GM10847 (cell line): ENCODE data around the gene DICER1.

Experiments used
- POLR2A ChIP-seq: IDR thresholded peaks from 2 replicates; pipeline ENCODE4 v1.6.1; 2011; ENCODE audit not compliant: insufficient read length; ENCODE audit errors: extremely low read depth

The DICER1 gene

DNA sequence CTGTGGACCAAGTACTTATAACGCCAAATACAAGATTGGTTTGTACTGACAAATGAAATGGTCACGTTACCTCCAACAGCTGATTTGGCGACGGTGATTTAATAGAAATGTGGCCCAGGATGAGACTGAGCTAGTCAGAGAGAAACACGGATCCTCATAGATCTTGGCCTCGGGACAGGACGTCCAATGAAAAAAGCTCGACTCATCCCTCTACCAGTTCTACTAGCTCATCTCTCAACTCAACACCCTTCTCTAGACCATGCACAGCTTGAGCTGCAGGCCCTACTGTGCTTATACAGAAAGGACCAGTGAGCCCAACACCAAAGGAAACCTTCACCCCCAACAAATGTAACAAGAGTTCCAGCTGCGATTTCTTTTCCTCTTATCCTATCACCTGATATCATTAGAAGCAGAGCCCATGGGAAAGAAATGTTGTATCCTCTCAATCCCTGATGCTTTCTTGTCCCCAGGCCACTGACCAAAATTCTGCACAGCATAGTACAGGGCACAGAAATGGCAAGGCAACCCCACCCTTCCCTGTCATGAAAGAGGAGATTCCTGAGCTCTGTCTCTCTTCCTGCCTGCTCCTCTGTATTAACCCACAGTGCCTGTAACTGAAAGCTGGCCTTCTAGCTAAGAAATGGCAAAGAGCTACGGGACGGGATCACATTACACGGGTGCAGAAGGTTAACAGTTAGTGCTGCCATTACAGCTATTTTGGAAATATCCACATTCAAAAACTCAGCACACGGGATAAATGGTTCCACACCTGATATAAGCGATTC is 39.2 kb downstream of the DICER1 start:
- no peak for TF ChIP-seq POLR2A

GRCh38 chr14:95113476-95113875 is 43.9 kb downstream of the DICER1 start:
- no peak for TF ChIP-seq POLR2A

- TF ChIP-seq POLR2A = no peak
These were observed 45.7 kb downstream of the DICER1 start for GRCh38 chr14:95111507-95112164.

DNA sequence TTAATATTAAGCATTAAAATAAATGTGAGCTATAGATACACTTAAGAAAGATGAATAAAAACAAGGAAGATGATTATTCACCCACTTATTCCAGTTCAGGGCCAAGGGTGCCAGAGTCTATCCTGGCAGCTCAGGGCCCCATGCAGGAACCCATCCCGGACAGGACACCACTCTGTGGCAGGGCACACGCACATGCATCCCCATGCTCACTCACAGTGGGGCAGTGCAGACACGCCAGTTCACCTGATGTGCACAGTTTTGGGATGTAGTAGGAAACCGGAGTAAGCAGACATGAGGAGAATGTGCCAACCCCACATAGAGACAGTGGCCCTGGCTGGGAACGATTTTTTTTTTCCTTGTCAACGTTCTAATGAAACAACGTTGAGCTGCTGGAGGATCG is 47.2 kb downstream of the DICER1 start:
- no peak for TF ChIP-seq POLR2A

- TF ChIP-seq POLR2A = no peak
These were observed 49.6 kb downstream of the DICER1 start for GRCh38 chr14:95107711-95108110.

- no peak for TF ChIP-seq POLR2A
These were observed 50.4 kb downstream of the DICER1 start for GRCh38 chr14:95106971-95107370.

DNA sequence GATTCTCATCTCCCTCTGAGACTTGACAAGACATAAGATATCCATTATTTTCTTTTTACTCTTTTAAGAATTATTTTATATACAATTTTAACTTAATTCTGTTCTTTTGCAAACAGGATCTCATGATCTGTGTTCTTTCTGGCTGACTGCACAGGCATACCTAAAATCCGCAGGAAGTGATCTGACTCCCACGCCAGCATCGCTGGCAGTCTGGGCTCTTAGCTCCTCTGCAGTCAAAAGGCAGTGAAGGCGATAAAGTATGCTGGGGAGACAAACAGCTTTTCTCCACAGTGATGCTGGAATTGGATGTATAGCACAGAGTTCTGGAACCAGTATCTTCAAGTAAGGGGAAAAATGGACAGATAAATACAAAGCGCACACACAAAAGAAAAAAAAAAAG is 52.4 kb downstream of the DICER1 start:
- TF ChIP-seq POLR2A = no peak

DNA sequence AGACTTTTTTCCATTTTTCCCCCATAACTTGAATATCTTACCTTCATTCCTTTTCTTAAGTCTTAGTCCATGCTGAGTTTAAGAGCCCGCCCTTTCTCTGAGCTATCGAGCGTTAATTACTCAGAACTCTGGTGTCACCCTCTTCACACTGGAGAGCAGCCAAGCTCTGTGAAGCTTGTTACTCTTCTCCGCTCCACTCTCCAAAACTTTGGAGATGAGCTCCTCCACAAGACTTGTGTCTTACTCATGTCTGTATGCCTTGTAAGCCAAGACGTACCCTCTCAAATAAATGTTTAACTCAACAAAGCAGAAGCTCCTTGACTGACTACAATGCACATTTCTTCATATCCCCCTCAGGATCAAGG is 54.7 kb downstream of the DICER1 start:
- TF ChIP-seq POLR2A = no peak

- no peak for TF ChIP-seq POLR2A
These were observed 55.3 kb downstream of the DICER1 start for GRCh38 chr14:95101736-95102679.

DNA sequence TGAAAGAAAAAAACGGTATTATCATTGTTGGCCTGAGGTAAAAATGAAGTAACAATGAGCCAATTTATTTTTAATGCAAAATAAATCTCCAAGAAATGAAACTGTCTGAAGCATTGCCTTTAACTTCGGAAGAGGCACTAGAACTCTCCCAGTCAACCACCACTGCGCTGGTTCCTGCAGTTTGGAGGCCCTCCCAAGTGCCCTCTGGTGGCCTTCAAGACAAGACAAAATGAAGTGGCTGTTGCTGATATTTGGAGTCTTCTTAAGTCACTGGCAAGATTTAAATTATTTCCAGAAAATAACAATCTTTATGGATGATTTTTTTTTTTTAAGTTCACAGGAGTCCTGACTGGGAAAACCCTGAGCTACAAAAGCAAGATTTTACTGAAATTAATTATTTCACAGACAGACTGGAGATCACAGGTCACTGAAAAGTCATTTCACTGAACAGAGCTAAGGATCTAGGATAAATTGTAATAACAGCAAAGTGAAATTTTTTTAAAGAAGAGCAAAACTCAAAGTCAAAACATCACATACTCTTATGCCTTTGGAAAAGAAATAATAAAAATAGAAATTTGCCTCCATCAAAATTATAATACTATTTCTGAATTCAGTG is 58.2 kb downstream of the DICER1 start:
- no peak for TF ChIP-seq POLR2A

DNA sequence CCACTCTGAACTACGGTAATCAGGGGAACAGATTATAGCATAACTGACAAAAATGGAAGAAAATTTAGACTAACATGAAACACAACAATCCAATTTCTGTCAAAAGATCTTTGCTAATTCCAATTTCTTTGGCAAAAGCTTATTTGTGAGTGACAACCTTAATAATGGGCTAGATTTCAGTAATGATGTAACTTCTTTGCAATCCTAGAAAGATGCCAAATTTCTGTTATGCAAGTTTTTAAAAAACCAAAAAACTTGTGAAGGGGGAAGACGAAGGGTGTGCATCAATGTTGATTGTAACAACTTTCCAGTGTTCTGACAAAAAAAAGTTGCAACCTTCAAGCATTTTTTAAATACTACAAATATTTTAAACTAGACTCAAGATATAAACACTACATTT is 59.9 kb downstream of the DICER1 start:
- no peak for TF ChIP-seq POLR2A

DNA sequence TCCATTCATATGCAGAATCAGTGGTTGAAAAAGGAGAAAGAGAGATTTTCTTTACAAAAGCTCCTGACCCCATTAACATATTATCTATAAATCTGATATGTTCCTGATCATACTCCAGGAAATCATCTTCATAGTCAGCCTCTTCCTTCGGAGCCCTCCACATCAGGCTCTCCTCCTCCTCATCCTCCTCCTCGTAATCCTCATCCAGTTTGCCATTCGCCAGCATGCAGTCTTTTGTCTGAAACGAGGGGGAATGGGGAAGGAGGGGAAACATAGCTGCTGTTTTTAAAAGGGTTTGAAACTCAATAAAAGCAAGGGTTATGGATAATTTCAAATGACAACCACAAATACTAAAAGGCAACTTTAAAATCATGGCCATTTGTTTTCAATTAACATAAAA is 60.9 kb downstream of the DICER1 start:
- TF ChIP-seq POLR2A = no peak

DNA sequence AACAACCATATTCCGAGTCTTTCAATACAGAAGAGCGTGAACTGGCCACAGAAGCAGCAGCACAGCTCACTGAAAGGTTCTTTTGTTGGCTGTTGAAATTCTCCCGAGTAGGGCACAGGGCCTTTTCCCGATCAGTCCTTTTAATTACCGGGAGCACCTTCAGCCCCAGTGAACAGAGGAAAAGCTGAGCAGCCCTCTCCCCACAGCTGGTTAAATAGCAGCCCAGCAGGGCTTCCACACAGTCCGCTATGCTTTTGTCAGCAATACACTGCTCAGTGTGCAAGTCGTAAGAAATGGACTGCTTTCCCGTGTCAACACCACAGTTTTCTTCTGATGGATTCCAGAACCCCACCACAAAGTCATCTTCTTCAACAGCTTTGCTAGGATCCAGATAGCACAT is 61.3 kb downstream of the DICER1 start:
- no peak for TF ChIP-seq POLR2A

DNA sequence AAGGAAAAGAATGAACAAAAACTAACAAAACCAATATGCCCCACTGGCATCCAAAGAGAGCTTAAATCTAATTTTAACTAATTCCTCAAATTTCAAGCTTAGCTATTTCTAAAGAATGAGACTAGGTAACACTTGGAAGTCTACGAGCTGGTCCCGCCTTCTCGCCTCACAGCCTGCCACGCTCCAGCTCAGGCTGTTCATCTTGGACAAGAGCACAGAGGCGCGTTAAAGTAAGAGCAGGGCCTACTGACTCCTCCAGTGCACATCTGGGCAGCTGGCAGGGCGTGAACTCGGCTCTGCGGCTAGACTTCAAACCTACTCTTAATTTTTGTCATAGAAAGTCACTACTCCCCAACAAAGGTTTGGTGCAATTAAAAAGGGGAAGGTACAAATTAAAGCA is 64.6 kb downstream of the DICER1 start:
- no peak for TF ChIP-seq POLR2A

DNA sequence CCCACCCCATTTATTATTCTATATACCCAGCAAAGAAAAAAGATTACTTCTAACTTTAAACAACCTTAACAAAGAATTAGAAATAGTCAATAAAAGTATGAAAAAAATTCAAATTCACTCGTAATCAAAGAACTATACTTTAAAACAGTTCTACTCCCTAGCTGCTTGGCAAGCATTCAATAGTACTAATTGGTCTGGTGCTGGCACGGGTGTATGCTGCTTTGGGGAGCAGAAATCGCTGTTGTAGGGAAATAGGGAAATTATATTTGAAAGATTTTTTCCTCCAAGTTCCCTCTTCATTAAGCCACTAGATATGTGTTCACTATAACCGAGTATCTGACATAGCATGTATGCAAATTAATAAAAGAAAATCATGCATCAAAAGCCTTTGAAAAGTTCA is 65.7 kb downstream of the DICER1 start:
- TF ChIP-seq POLR2A = no peak

DNA sequence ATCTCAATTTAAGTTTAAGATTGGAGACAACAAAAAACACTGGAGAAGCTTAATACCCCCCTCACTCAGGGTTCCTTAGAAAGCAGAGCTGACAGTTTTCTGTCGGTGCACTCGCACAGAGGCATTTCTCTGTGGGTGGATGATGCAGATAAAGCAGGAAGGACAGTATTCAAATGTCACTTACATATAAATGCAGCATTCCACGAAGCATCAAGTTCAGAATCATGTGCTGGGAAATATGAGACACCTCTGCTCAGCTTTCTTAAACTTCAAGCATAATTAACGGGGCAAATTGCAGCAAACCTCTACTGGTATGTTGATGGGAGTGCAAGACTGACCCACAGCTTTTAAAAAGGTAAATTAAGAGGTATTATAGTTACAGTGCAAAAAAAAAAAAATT is 68.7 kb downstream of the DICER1 start:
- TF ChIP-seq POLR2A = no peak

DNA sequence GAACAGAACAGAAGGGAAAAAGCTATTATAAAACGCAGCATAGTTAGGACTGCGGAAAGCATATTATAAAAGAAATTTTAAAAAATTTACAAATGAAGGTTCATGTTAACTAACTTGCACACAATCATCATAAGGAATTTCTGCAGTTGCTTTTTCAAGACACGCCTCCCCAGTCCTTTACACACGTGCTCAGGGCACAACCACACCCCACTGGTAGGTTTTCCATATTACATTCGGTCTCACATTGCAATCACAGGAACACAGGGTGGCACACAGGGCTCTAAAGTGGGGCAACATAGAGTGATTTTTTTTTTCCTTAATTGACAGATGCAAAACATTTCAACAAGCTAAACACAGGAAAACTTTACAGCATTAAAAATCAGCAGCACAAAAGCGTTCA is 69.7 kb downstream of the DICER1 start:
- no peak for TF ChIP-seq POLR2A
